GM06990 (cell line): ENCODE results near the gene NAA40.

Experiments
- DNase-seq: peaks from one replicate; pipeline ENCODE4 v3.0.0-alpha.2; 2011; ENCODE audit not compliant: insufficient read length; ENCODE audit errors: extremely low read depth
- H3K27me3 ChIP-seq: replicated peaks from 2 replicates; pipeline ENCODE4 v1.6.0; 2011; ENCODE audit warnings: low read length; ENCODE audit not compliant: control insufficient read depth, insufficient read depth
- H3K36me3 ChIP-seq: 2 replicates; pipeline ENCODE4 v1.5.1; 2011; ENCODE audit warnings: low read length; ENCODE audit not compliant: control insufficient read depth, insufficient read depth
- H3K4me3 ChIP-seq: replicated peaks from 2 replicates; pipeline ENCODE4 v1.5.1; 2011; ENCODE audit warnings: low read depth, mild to moderate bottlenecking, control low read depth, low read length
- TF ChIP-seq, protein P1 (sequence below): IDR thresholded peaks from 2 replicates; pipeline ENCODE4 v1.5.1; 2011; ENCODE audit warnings: low read length, control low read depth, mild to moderate bottlenecking, inconsistent platforms; ENCODE audit not compliant: insufficient read depth, poor library complexity, severe bottlenecking

Gene NAA40

DNA sequence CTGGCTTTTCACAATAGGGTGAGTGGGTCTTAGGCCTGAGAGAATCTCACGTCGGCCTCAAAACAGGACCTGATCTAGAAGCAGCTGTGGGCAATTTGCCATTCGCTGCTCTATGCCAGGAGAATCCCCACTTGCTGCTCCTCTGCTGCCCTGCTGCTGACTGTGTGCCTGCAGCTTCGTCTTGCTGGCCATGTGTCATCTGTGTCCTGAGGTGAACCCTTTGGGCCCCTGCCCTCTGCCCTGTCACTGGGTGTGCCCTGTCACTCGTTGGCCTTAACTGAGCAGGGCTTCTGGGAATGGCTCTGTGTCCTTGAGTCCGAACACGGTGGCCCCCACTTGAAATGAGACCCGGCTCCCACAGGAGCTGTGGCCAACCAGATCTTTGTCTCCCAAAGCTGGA lies 6.2 kb downstream of the NAA40 start:
- DNase-seq, result no peak
- Histone ChIP-seq H3K27me3 (no peaks in the 10 kb centered on the region), H3K4me3 (no peak overlapping the region), H3K36me3 (peaks cover 7% of the 10 kb centered on the region)
- TF ChIP-seq, protein P1, sequence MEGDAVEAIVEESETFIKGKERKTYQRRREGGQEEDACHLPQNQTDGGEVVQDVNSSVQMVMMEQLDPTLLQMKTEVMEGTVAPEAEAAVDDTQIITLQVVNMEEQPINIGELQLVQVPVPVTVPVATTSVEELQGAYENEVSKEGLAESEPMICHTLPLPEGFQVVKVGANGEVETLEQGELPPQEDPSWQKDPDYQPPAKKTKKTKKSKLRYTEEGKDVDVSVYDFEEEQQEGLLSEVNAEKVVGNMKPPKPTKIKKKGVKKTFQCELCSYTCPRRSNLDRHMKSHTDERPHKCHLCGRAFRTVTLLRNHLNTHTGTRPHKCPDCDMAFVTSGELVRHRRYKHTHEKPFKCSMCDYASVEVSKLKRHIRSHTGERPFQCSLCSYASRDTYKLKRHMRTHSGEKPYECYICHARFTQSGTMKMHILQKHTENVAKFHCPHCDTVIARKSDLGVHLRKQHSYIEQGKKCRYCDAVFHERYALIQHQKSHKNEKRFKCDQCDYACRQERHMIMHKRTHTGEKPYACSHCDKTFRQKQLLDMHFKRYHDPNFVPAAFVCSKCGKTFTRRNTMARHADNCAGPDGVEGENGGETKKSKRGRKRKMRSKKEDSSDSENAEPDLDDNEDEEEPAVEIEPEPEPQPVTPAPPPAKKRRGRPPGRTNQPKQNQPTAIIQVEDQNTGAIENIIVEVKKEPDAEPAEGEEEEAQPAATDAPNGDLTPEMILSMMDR, result no peak

DNA sequence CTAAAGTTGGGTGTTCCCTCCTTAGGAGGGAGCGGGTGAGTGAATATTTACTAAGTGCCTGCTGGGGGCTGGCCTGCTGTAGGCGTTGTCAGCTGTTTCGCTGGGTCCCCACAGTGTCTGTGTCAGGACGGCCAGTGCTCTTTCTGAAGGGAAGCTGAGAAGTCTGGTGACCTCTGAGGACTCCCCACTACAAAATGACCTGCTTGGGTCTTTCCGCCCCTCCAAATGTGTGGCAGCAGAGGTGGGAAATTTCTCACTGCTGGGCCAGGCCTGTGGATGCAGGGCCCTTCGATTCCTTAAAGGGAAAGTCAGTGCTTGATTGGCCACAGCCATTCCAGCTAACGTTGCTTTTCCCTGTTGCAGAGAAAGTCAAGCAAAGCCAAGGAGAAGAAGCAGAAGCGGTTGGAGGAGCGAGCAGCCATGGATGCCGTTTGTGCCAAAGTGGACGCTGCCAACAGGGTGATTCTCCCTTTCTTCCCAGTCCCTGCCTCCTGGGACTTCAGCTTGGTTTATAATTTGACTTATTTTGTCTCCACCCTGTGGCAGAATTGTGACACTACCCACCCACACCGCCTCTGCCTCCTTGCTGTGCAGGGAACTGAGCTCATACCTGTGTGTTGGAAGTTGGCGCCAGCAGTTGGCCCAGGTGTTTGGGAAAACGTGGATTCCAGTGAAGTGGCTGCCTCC lies 6.8 kb downstream of the NAA40 start:
- Histone ChIP-seq H3K27me3 (no peaks in the 10 kb centered on the region), H3K4me3 (no peak overlapping the region), H3K36me3 (peaks cover 7% of the 10 kb centered on the region)
- no peak for DNase-seq
- TF ChIP-seq, protein P1, result peak; percentile 55

DNA sequence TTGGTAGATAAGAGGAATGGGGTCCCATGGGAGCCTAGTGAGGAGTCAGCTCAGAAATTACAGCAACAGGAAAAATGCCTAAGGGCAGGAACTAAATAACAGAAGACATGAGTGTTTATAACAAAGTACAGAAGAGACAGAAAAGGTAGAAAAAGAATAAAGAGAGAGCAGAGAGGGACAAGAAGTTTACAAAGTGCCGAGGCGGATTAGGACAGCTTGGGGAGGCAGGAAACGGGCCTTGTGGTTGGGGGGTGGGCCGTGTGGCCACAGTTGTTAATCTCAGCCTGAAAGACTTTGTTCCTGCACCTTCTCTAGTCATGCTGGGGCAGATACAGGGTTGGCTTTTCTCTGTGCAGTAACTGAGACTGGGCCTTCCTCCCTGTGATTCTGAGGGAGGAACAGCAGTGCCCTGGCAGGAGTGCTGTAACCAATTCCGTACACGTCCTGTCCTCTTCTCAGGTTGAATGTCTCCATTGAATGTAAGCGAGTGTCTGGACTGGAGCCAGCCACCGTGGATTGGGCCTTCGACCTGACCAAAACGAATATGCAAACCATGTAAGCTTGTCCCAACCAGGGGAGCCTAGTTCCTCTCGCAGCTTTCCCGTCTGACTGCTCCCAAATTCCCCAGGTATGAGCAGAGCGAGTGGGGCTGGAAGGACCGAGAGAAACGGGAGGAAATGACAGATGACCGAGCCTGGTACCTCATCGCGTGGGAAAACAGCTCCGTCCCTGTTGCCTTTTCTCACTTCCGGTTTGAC lies 13.2 kb downstream of the NAA40 start:
- Histone ChIP-seq H3K27me3 (no peaks in the 10 kb centered on the region), H3K4me3 (no peak overlapping the region), H3K36me3 (peaks cover 24% of the 10 kb centered on the region)
- no peak for DNase-seq
- TF ChIP-seq, protein P1, result no peak

DNA sequence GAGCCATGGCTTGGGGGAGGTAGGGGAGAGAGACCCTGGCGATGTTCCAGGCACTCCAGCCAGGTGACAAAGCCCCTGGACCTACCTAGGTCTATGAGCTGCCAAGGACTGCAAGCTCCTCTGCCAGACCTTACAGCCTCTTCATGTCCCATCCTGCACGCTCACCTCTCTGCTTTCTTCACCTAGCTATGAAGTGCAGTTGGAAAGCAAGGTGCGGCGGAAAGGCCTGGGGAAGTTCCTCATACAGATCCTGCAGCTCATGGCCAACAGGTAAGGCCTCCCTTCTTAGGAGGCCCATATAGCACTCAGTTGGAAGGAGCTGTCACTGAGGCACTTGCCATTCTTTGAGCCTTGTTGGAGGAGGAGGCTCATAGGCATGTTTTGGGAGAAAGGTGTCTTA lies 13.8 kb downstream of the NAA40 start:
- TF ChIP-seq, protein P1, result no peak
- Histone ChIP-seq H3K4me3 (no peak overlapping the region), H3K36me3 (peaks cover 24% of the 10 kb centered on the region), H3K27me3 (no peaks in the 10 kb centered on the region)
- DNase-seq, result no peak

DNA sequence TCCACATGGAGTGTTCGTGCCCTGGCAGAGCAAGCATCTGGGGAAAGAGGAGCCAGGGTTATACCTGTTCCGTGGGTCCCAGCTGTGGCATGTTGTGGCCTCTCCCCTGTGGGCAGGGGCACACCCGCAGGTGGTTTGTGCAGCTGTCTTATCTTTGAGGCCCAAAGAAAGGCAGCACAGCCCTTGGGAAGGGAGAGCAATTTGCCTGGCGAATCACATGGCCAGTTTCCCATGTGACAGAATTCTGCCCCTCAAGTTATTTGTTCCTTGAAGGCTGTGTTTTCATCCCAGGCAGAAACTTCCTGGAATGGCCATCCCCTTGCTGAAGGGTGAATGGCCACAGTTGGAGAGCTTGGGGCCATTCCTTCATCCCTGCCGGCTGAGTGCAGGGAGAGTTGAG lies 19.2 kb downstream of the NAA40 start:
- no peak overlapping the region for H3K4me3 ChIP-seq
- no peaks in the 10 kb centered on the region for H3K27me3 ChIP-seq
- no peak for DNase-seq
- H3K36me3 ChIP-seq, result peaks cover 18% of the 10 kb centered on the region
- TF ChIP-seq, protein P1, result no peak
